NCI-H2196 treated with DMSO at 0.1 percent for 48 hours (cell line): ENCODE measurements around the gene FASTKD1.
"Not testable (repeated sequence)": the region's sequence is repeated elsewhere in the genome, so short reads cannot be mapped to it uniquely, and the experiment has no call there.

Experiments
- DNase-seq: peaks from one replicate; lab custom pipeline; 2025; ENCODE audit not compliant: unreplicated experiment; lab: John Stamatoyannopoulos, UW

Gene FASTKD1

DNA sequence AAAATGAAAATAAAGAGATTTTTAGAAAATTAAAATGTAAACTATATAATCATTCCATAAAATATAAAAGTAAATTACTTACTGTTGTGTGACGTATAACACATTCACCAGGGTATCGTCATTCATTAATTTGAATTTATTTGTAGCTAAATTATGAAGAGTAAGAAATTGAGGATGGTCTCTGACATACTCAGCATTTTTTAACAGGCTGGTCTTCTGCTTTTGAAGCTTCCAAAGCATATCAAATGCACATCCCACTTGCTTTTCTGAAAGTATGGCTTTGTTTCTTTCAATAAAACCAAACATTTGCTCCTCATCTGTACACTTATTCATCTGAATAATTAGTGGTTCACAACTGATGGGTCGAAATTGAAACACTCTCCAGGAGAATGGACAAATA is 2.1 kb downstream of the FASTKD1 start:
- no peak for DNase-seq

DNA sequence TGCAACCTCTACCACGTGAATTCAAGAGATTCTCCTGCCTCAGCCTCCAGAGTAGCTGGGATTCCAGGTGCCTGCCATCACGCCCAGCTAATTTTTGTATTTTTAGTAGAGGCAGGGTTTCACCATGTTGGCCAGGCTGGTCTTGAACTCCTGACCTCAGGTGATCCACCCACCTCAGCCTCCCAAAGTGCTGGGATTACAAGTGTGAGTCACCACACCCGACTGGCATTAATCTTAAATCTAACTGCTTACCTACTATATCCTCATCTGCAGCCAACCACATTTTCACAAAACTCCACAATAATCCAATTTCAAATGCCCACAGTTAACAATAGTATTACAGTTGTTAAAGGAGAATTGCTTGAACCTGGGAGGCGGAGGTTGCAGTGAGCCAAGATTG is 2.9 kb downstream of the FASTKD1 start:
- DNase-seq, result not testable (repeated sequence)

DNA sequence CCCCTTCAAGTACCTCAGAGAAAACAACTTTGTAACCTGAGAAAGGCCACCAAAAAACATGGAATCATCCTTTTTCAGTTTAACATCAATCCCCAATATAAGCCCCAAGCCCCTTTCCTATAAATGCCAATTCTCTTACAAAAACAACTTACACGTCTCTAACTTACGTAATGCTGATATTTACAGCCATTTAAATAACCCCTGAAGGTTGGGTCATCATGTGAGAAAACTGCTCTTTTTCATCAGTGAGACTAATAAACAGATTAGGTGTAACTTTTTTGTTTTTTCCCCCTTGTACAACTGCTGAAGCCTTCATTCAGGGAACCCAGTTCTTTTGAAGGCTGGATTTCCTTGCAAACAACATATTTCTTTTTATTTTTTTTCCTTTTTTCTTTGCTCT is 3.7 kb downstream of the FASTKD1 start:
- DNase-seq, result no peak

DNA sequence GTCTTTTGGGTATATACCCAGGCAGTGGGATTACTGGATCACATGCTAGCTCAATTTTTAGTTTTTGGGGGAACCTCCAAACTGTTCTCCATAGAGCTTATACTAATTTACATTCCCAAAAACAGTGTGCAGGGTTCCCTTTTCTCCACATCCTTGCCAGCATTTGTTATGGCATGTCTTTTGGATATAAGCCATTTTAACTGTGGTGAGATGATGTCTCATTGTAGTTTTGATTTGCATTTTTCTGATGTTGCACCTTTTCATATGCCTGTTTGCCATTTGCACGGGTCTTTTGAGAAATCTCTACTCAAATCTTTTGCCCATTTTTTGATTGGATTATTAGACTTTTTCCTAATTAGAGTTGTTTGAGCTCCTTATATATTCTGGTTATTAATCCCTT is 8.0 kb downstream of the FASTKD1 start:
- no peak for DNase-seq

DNA sequence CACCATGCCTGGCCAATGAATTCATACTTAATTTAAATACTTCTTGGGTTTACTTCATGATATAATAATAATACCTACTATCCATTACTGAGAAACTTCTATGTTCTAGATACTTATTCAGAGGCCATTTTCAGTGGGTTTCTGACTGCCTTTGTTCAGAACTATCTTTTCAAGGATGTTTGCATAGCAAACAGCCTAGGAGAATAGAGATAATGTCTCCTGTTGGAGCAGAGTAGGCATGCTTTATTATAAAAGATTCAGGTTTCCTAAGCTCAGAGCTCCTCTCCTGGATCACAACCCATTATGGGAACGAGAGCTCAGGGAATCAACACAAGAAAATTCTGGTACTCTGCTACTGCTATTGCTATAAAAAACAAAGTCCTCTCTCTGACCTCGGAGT is 11.1 kb downstream of the FASTKD1 start:
- DNase-seq, result no peak

DNA sequence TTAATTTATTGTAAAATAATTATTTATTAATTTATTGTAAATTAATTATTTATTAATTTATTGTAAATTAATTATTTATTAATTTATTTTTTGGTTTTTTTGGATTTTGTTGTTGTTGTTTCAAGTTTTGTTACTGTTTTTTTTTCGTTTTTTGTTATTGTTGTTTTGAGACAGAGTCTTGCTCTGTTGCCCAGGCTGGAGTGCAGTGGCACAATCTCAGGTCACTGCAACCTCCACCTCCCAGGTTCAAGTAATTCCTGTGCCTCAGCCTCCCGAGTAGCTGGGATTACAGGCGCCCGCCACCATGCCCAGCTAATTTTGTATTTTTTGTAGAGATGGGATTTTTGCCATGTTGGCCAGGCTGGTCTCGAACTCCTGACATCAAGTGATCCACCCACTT is 11.6 kb downstream of the FASTKD1 start:
- not testable (repeated sequence) for DNase-seq

DNA sequence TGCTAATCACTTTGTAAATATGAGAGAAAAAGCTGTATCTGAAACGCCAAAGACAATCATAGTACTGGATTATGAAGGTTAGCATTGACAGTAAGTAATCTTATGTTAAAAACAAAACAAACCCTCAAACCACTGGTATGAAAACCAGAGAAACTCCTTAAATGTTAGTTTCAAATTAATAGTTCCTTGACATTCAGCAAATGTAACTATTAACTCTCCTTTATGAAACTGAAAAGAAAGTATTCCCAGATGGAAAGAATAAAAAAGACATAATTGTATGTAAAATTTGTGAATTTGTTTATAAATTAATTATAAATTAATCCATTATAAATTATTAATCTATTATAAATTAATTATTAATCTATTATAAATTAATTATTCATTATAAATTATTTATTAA is 12.3 kb downstream of the FASTKD1 start:
- DNase-seq, result no peak

DNA sequence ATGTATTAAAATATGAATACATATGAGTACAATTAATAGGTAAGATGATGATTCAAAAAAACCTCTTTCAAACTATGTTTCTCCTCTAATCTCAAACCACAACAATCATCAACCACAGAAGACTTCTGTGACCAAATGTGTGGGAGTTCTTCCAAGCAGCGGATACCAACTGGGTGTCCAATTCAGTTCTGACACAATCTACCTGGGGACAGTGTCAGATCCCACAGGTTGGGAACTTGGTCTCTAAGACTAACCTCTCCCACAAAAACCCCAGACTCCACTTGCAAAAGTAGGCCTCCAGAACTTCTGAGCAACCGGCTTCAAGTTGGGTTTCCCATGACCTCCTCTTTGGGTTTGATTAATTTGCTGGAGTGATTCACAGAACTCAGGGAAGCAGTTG is 26.9 kb downstream of the FASTKD1 start:
- no peak for DNase-seq

DNA sequence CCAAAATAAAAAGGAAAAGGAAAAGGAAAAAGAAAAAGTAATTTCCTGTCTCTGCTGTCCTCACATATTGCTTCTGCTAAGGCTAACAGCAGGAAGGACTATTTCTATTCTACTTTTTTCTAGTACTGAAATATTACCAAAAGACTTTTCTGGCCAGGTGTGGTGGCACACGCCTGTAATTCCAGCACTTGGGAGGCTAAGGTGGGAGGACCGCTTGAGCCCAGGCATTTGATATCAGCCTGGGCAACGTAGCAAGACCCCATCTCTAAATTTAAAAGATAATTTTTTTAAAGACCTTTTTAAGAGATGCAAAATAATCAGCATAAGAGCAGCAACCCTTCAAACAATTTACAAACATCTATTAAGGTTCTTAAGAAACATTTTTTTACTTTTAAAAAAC is 31.2 kb downstream of the FASTKD1 start:
- no peak for DNase-seq

DNA sequence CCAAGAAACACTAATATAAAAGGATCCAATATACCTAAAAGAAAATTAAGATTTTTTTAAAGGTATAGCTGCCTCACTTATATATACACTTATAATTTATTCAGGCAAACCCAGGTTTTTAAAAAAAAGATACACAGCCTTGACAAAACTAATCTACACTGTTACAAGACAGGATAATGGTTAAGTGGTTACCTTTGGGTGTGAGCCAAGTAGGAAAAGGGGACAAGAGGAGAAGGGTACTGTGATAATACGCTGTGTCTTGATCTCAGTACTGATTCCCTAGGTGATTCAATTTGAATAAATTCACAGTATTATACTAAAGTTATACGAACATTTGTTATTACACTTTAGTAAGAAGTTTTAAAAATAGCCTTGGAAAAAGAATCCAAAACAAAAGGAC is 33.5 kb downstream of the FASTKD1 start:
- no peak for DNase-seq

DNA sequence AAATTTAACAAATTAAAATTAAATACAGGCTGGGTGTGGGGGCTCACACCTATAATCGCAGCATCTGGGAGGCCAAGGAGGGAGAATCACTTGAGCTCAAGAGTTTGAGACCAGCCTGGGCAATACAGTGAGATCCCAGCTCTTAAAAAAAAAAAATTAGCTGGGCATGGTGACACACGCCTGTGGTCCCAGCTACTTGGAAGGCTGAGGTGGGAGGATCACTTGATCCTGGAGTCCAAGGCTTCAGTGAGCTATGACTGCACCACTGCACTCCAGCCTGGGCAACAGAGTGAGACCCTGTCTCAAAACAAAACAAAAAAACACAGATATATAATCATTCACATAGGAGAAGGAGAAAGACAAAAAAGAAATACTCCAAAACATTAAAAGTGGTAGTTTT is 34.2 kb downstream of the FASTKD1 start:
- not testable (repeated sequence) for DNase-seq

DNA sequence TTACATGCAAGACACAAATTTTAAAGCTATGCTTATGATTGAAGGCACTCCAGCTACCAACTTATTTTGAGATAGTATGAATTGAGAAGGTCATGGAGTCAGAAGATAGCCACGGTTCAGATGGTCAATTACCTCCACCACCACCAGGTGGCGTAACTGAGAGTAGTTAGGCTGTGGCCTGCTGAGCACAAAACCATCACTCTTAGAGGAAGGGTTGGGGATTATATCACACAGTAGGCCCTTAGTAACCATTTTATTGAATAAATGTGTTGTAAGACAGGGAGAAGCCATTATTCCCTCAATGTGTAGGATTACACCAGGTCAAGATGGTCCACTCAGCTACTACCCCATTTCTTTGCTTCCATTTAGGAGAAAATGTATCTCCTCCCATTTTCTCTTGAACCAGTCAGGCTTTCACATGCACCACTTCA is 45.4 kb downstream of the FASTKD1 start:
- no peak for DNase-seq

DNA sequence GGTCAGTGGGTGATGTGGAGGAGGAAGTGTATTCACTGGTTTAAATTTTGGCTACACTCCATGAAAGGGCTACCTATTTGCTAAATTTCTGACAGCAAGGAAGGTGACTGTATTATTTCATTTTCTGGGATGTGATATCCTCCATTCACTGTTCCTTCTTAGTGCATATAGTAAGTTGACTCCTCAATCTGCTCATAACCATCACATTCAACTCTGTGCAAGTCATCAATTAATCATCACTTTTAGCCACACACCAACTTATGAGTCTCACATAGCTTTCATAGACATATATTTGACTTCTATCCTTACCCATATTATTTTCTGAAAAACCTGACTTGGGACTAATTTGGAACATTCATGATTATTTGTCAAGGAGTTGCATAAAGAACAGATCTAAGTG is 47.2 kb downstream of the FASTKD1 start:
- no peak for DNase-seq

DNA sequence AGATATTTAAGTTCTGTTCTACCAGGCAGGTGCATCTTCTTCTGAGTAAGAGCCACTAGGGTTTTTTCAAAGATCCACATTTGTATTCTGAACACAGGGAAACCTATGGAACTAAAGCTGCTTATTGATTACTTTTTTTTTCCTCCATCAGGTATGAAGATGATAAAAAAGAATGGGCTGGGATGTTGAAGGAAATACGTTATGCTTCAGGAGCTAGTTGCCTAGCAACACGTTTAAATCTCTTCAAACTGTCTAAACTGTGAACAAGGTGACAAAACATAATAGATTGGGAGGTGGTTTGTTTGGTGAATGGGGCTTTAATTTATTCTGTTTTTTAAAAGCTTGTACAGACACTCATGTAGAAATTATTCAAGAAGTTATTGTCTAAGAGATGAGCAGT is 48.2 kb downstream of the FASTKD1 start:
- DNase-seq, result no peak

DNA sequence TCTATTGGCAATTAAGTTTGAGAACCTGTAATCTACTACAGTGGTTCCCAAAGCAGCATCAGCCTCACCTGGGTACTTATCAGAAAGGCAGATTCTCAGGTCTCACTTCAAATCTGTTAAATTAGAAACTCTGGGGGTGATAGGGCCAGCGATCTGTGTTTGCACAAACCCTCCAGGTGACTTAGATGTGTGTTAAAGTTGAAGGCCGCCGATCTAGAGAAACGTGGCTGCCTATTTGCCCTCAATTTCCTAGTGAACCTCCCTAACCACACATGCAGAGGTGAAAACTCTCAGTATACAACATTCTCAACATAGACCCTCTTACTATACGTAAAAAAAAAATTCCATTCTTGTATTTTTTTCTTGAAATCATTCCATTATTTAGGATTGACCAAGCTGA is 50.0 kb downstream of the FASTKD1 start:
- no peak for DNase-seq

DNA sequence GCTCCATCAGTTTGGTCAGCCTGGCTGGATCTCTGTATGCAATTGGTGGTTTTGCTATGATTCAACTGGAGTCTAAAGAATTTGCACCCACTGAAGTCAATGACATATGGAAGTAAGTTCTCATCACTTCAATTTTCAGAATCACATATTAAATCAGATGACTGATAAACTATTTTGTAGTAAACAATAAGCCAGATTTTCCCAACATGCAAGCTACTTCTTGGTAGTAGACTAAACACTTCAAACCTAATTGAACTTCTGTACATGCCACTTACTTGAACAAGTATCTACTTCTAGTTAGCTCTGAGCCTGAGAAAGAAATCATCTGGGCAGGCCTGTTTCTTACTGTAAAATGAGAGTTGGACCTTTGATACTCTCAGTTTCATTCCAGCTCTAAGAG is 52.8 kb downstream of the FASTKD1 start:
- no peak for DNase-seq

DNA sequence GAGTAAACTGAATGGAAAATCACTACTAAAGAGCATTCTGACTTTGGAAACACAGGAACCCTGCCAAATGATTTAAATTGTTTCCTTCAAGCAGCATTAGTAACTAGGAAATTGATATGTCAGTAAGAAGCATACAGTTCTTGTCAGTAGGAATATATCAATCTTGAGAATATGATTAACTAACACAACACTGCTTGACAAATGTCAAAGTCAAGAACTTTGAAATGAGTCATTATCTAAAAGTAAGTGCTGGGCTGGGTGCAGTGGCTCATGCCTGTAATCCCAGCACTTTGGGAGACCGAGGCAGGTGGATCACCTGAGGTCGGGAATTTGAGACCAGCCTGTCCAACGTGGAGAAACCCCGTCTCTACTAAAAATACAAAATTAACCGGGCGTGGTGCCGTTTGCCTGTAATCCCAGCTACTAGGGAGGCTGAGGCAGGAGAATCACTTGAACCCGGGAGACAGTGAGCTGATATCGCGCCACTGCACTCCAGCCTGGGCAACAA is 57.1 kb downstream of the FASTKD1 start:
- not testable (repeated sequence) for DNase-seq

DNA sequence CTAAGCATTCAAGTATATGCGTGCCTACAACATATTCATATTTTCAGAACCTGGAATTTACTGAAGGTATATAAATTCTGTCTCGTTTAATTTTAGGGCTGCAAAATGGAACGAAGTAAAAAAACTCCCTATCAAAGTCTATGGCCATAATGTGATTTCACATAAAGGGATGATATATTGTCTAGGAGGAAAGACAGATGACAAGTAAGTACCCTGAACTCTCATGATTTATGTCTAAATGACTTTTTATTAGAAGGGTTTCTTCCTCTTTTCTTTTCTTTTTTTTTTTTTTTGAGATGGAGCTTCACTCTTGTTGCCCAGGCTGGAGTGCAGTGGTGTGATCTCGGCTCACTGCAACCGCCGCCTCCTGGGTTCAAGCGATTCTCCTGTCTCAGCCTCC is 58.9 kb downstream of the FASTKD1 start:
- DNase-seq, result not testable (repeated sequence)

DNA sequence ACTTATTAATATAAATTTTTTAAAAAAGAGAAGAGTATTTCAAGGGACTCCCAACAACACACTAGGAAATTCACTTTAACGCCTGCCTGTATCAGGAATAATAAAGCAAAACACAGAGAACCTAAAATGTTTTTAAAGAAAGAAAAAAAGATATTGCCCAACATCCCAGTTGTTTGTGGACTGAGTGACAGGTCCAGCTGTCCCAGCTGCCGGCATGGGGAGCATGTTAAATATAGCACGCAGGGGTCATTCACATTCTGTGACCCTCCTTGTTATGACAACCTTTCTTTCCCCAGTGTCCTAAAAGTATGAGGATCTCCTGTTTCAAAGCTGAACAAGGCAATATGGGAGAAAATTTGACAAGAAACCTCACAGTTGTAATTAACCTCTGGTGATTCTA is 59.7 kb downstream of the FASTKD1 start:
- no peak for DNase-seq

DNA sequence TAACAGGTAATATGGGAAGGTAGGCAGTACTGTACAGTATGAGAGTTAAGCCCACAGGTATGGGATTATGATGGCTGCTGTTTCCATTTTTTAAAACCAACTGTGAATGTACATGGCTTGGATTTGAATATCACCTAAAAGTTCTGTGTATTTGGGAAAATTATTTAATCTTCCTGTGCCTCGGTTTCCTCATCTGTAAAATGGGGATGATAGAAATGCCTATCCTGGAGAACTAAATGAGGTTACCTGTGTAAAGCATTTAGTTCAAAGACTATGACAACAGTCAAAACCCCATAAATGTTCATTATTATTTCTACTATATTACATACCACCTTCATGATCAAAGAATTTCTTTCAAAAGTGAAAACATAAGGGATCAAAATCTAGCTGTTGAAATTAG is 60.6 kb downstream of the FASTKD1 start:
- no peak for DNase-seq

DNA sequence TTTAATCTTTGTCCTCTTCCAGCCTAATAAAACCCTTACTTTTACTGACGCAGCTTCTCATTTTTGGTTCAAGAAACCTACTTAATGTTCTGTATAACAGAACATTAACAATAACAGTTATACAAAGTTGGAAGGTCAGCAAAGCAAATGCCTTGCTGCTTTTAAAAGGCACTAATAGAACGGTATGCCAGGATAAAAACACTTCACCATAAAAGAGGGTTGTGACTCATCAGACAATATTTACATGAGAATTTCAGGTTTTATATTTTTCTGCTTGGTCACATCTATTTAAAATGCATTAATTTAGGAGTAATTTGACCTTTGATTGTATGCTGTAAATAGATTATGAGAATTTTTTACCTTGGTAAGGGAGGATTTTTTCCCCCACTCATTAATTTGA is 61.1 kb downstream of the FASTKD1 start:
- no peak for DNase-seq

DNA sequence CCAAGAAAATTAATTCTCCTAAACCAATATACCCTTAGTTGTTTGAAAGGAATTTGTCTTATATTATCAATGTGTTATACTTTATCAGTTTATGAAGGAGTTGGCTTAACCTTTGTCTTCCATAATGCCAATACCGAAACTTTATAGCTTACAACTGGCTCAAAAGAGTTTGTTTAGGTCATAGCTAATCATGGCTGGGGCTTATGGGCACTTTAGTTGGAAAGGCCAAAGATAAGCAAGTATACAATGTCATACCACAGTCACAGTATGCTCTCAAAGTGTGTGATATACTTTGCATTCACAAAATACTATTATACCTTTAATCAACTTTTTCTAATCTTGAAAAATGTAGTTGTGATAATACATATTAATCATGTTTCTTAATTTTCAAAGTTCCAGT is 61.8 kb downstream of the FASTKD1 start:
- DNase-seq, result no peak

DNA sequence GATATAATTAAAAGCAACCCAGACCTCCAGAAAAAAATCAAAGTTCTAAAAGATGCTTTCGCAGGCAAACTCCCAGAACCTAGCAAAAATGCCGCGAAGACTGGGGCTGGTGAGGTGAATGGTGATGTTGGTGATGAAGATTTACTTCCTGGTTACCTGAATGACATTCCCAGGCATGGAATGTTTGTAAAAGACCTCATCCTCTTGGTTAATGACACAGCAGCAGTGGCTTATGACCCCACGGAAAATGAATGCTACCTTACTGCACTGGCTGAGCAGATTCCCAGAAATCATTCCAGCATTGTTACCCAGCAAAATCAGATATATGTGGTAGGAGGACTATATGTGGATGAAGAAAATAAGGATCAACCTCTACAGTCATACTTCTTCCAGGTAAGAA is 63.2 kb downstream of the FASTKD1 start:
- no peak for DNase-seq

DNA sequence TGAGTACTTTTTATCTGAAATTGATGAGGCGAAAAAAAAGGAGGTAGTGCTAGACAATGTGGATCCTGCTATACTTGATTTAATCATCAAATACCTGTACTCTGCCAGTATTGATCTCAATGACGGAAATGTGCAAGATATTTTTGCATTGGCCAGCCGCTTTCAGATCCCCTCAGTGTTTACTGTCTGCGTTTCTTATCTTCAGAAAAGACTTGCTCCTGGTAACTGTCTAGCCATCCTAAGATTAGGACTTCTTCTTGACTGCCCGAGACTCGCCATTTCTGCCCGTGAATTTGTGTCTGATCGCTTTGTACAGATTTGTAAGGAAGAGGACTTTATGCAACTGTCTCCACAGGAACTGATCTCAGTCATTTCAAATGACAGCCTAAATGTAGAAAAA is 63.7 kb downstream of the FASTKD1 start:
- no peak for DNase-seq
